ENCODE measurements around the gene NFS1. TPM values are rescaled to one million over a fixed set of nuclear protein-coding genes. Genes with fewer than 3 reads are reported as not detected.

The NFS1 gene
- total and polyA plus RNA-seq, 2 donors from 2014 or later: 31.5 to 71.2 TPM

- intact Hi-C loops (cut with DNase I): no loop called here
- DNase-seq (no peak), FAIRE-seq (no peak)
- peaks cover 21 to 84% (median 41%) of the 10 kb centered on the region in 3 donors for H3K36me3 ChIP-seq (ENCODE audit: control insufficient read depth in 2 of 3, insufficient read depth in 3 of 3, low read length in 3 of 3)
- H3K4me3 ChIP-seq (ENCODE audit: low read length in 3 of 3): no peak overlapping the region
- TF ChIP-seq CTCF (IDR thresholded peaks at IDR 0.05; ENCODE audit: borderline replicate concordance, extremely low read depth, insufficient read depth): no peak
- H3K27ac ChIP-seq (ENCODE audit: low read depth in 2 of 2, low read length in 2 of 2): no peak overlapping the region
- no peaks in the 10 kb centered on the region for H3K9me3 ChIP-seq (ENCODE audit: control insufficient read depth in 2 of 3, insufficient read depth in 1 of 3, low read length in 3 of 3)
- H3K4me1 ChIP-seq (ENCODE audit: control insufficient read depth in 2 of 3, insufficient read depth in 2 of 3, low read depth in 1 of 3, low read length in 3 of 3): peaks cover 0 to 5% (median 3%) of the 10 kb centered on the region in 3 donors
- H3K27me3 ChIP-seq (ENCODE audit: control insufficient read depth, insufficient read depth, low read length): no peaks in the 10 kb centered on the region
- no peak overlapping the region for H3K9ac ChIP-seq (ENCODE audit: low read length in 3 of 3)
Observed at GRCh38 chr20:35729836-35730582, 30.9 kb upstream of the NFS1 start.

- Histone ChIP-seq H3K9ac (ENCODE audit: low read length in 3 of 3) (no peak overlapping the region), H3K4me3 (ENCODE audit: low read length in 3 of 3) (no peak overlapping the region), H3K9me3 (ENCODE audit: control insufficient read depth in 2 of 3, insufficient read depth in 1 of 3, low read length in 3 of 3) (no peaks in the 10 kb centered on the region), H3K27me3 (ENCODE audit: control insufficient read depth, insufficient read depth, low read length) (no peaks in the 10 kb centered on the region), H3K36me3 (ENCODE audit: control insufficient read depth in 2 of 3, insufficient read depth in 3 of 3, low read length in 3 of 3) (peaks cover 27 to 84% (median 41%) of the 10 kb centered on the region in 3 donors), H3K27ac (ENCODE audit: low read depth in 2 of 2, low read length in 2 of 2) (no peak overlapping the region), H3K4me1 (ENCODE audit: control insufficient read depth in 2 of 3, insufficient read depth in 2 of 3, low read depth in 1 of 3, low read length in 3 of 3) (peaks cover 0 to 5% (median 2%) of the 10 kb centered on the region in 3 donors)
- TF ChIP-seq CTCF (IDR thresholded peaks at IDR 0.05; ENCODE audit: borderline replicate concordance, extremely low read depth, insufficient read depth): no peak
- no peak for FAIRE-seq
- intact Hi-C loops (cut with DNase I): no loop called here
- DNase-seq: no peak
Observed at GRCh38 chr20:35729283-35729807, 30.2 kb upstream of the NFS1 start.

- peaks cover 0 to 2% (median 0%) of the 10 kb centered on the region in 3 donors for H3K4me1 ChIP-seq (ENCODE audit: control insufficient read depth in 2 of 3, insufficient read depth in 2 of 3, low read depth in 1 of 3, low read length in 3 of 3)
- no peak overlapping the region for H3K4me3 ChIP-seq (ENCODE audit: low read length in 3 of 3)
- H3K9ac ChIP-seq (ENCODE audit: low read length in 3 of 3): no peak overlapping the region
- DNase-seq: no peak
- no peak overlapping the region for H3K27ac ChIP-seq (ENCODE audit: low read depth in 2 of 2, low read length in 2 of 2)
- no peak for TF ChIP-seq CTCF (IDR thresholded peaks at IDR 0.05; ENCODE audit: borderline replicate concordance, extremely low read depth, insufficient read depth)
- peaks cover 29 to 79% (median 42%) of the 10 kb centered on the region in 3 donors for H3K36me3 ChIP-seq (ENCODE audit: control insufficient read depth in 2 of 3, insufficient read depth in 3 of 3, low read length in 3 of 3)
- intact Hi-C loops (cut with DNase I): no loop called here
- H3K9me3 ChIP-seq (ENCODE audit: control insufficient read depth in 2 of 3, insufficient read depth in 1 of 3, low read length in 3 of 3): no peaks in the 10 kb centered on the region
- no peaks in the 10 kb centered on the region for H3K27me3 ChIP-seq (ENCODE audit: control insufficient read depth, insufficient read depth, low read length)
- no peak for FAIRE-seq
Observed at GRCh38 chr20:35726842-35727711, 27.9 kb upstream of the NFS1 start.

Data from kidney (tissue), 14 donors.